HG02642 (cell line): Measurements from ENCODE around the gene TOPBP1.
"Not testable (repeated sequence)": the region's sequence is repeated elsewhere in the genome, so short reads cannot be mapped to it uniquely, and the experiment has no call there.

Source experiments
- ATAC-seq: cut with Tn5 transposase; IDR thresholded peaks from one replicate; pipeline ENCODE4 v1.9.1; 2021; ENCODE audit warnings: mild to moderate bottlenecking; ENCODE audit not compliant: unreplicated experiment, poor library complexity

The TOPBP1 gene

GRCh38 chr3:133675631-133676335, 14.0 kb upstream of the TOPBP1 start:
- ATAC-seq = no peak

GRCh38 chr3:133674290-133674919, 12.7 kb upstream of the TOPBP1 start:
- ATAC-seq = no peak

- no peak for ATAC-seq
Observed at GRCh38 chr3:133673746-133674145, 12.0 kb upstream of the TOPBP1 start.

GRCh38 chr3:133672461-133672860, 10.7 kb upstream of the TOPBP1 start:
- no peak for ATAC-seq

- no peak for ATAC-seq
Observed at GRCh38 chr3:133670525-133670995, 8.8 kb upstream of the TOPBP1 start.

GRCh38 chr3:133669949-133670524, 8.3 kb upstream of the TOPBP1 start:
- ATAC-seq = no peak

GRCh38 chr3:133667118-133667517, 5.4 kb upstream of the TOPBP1 start:
- ATAC-seq = no peak

- ATAC-seq = not testable (repeated sequence)
Observed at GRCh38 chr3:133665188-133665587, 3.4 kb upstream of the TOPBP1 start.

GRCh38 chr3:133663569-133664313, 2.0 kb upstream of the TOPBP1 start:
- ATAC-seq = peak; percentile 41

GRCh38 chr3:133662278-133662651, 524 bp upstream of the TOPBP1 start:
- peak; percentile 51 for ATAC-seq

- ATAC-seq = no peak
Observed at GRCh38 chr3:133659806-133660205, 1.9 kb downstream of the TOPBP1 start.

GRCh38 chr3:133655731-133656515, 5.8 kb downstream of the TOPBP1 start:
- no peak for ATAC-seq

GRCh38 chr3:133649486-133650068, 12.2 kb downstream of the TOPBP1 start:
- no peak for ATAC-seq

- ATAC-seq = no peak
Observed at GRCh38 chr3:133644768-133645167, 17.0 kb downstream of the TOPBP1 start.

GRCh38 chr3:133643611-133644010, 18.1 kb downstream of the TOPBP1 start:
- no peak for ATAC-seq

- no peak for ATAC-seq
Observed at GRCh38 chr3:133641254-133641653, 20.5 kb downstream of the TOPBP1 start.

- no peak for ATAC-seq
Observed at GRCh38 chr3:133633439-133633838, 28.3 kb downstream of the TOPBP1 start.

- no peak for ATAC-seq
Observed at GRCh38 chr3:133629146-133629545, 32.6 kb downstream of the TOPBP1 start.

- no peak for ATAC-seq
Observed at GRCh38 chr3:133627789-133628188, 34.0 kb downstream of the TOPBP1 start.
